Fibroblast of lung (primary cell): Measurements from ENCODE around the gene CDH4. TPM values are rescaled to one million over a fixed set of nuclear protein-coding genes. Genes with fewer than 3 reads are reported as not detected.

ENCODE experiments used
- DNase-seq, 2 donors: peaks; one replicate each; pipeline versions ENCODE4 v3.0.0 to v3.0.0-alpha.2; 2010; ENCODE audit warnings: low read depth in 2 of 2
- H2AFZ ChIP-seq: 2 replicates; pipeline ENCODE4 v1.5.1; 2012; ENCODE audit warnings: low read length, control low read depth, inconsistent platforms
- H3K27ac ChIP-seq: 2 replicates; pipeline ENCODE4 v1.5.1; 2011; ENCODE audit warnings: low read length, control low read depth; ENCODE audit not compliant: insufficient read depth
- H3K27me3 ChIP-seq: 2 replicates; pipeline ENCODE4 v1.5.1; 2011; ENCODE audit warnings: mild to moderate bottlenecking, low read length; ENCODE audit not compliant: control insufficient read depth, insufficient read depth
- H3K36me3 ChIP-seq: 2 replicates; pipeline ENCODE4 v1.5.1; 2011; ENCODE audit warnings: low read length; ENCODE audit not compliant: control insufficient read depth, insufficient read depth
- H3K4me1 ChIP-seq: 2 replicates; pipeline ENCODE4 v1.5.1; 2011; ENCODE audit warnings: low read length; ENCODE audit not compliant: control insufficient read depth, insufficient read depth; ENCODE audit errors: extremely low read depth
- H3K4me2 ChIP-seq: 2 replicates; pipeline ENCODE4 v1.5.1; 2011; ENCODE audit warnings: low read length, control low read depth; ENCODE audit not compliant: insufficient read depth; ENCODE audit errors: extremely low read depth
- H3K4me3 ChIP-seq, 4 experiments: fragments of 200-600 bp in 1 of 4; sonication (generic) in 1 of 4; replicated peaks in 1 of 4; 2 replicates each; pipeline ENCODE4 v1.5.1; 2011 to 2016; ENCODE audit warnings: low read length in 4 of 4, low read depth in 3 of 4, mild to moderate bottlenecking in 3 of 4, control low read depth in 2 of 4, inconsistent platforms in 1 of 4, mixed read lengths in 1 of 4; ENCODE audit not compliant: insufficient read depth in 1 of 4; ENCODE audit errors: control extremely low read depth in 1 of 4
- H3K79me2 ChIP-seq: 2 replicates; pipeline ENCODE4 v1.5.1; 2012; ENCODE audit warnings: mild to moderate bottlenecking, low read length, inconsistent platforms; ENCODE audit not compliant: control insufficient read depth, insufficient read depth
- H3K9ac ChIP-seq: 2 replicates; pipeline ENCODE4 v1.5.1; 2011; ENCODE audit warnings: mild to moderate bottlenecking, low read length, control low read depth; ENCODE audit not compliant: insufficient read depth
- H3K9me3 ChIP-seq: 2 replicates; pipeline ENCODE4 v1.5.1; 2012; ENCODE audit warnings: low read depth, low read length; ENCODE audit not compliant: control insufficient read depth, insufficient read depth
- H4K20me1 ChIP-seq: 2 replicates; pipeline ENCODE4 v1.5.1; 2011; ENCODE audit warnings: low read length; ENCODE audit not compliant: control insufficient read depth, insufficient read depth; ENCODE audit errors: extremely low read depth
- CTCF ChIP-seq, 2 donors: IDR thresholded peaks in 1 of 2; conservative IDR thresholded peaks in 1 of 2; 1 replicate in 1 of 2; 2 replicates in 1 of 2; pipeline ENCODE4 v1.5.1; 2011 to 2012; ENCODE audit warnings: low read length in 2 of 2, control low read depth in 1 of 2, inconsistent platforms in 1 of 2, low read depth in 1 of 2, mild to moderate bottlenecking in 1 of 2
- EZH2 ChIP-seq: IDR thresholded peaks from 2 replicates; pipeline ENCODE4 v1.5.1; 2012; ENCODE audit warnings: low read length, control low read depth, mild to moderate bottlenecking; ENCODE audit errors: missing control alignments
- polyA plus RNA-seq, 2 donors: library from polyadenylated mRNA; depleted of rRNA in 1 of 2; stranded (reverse) in 1 of 2; unstranded in 1 of 2; fragments of >200 nt; gene quantifications; 2 replicates each; pipeline ENCODE4 v1.2.1, GENCODE V29; 2011 to 2012; ENCODE audit warnings: missing spikeins in 1 of 2
- total RNA-seq: library from RNA; depleted of rRNA; stranded (reverse); fragments of >200 nt; gene quantifications from 2 replicates; pipeline ENCODE4 v1.2.1, GENCODE V29; 2014

The CDH4 gene
- total and polyA plus RNA-seq, 2 donors (not counting 1 experiment from before 2014, with no cell fraction given) = 4.8 to 6.8 TPM

- no peak overlapping the region for H3K9ac ChIP-seq
- H3K9me3 ChIP-seq = no peaks in the 10 kb centered on the region
- H3K27me3 ChIP-seq = no peaks in the 10 kb centered on the region
- H3K79me2 ChIP-seq = no peaks in the 10 kb centered on the region
- no peak overlapping the region for H2AFZ ChIP-seq
- no peak for DNase-seq
- no peak overlapping the region for H3K4me3 ChIP-seq
- H3K36me3 ChIP-seq = no peaks in the 10 kb centered on the region
- no peak for TF ChIP-seq CTCF (conservative IDR thresholded peaks at IDR 0.05 in 1 of 2, IDR thresholded peaks at IDR 0.05 in 1 of 2; ENCODE audit: low read depth in 1 of 2, low read length in 2 of 2)
- TF ChIP-seq EZH2 = no peak
- no peak overlapping the region for H3K4me2 ChIP-seq
- no peaks in the 10 kb centered on the region for H4K20me1 ChIP-seq
- H3K27ac ChIP-seq = no peak overlapping the region
- no peaks in the 10 kb centered on the region for H3K4me1 ChIP-seq
Observed at GRCh38 chr20:61341605-61342004, 89.5 kb downstream of the CDH4 start.

GRCh38 chr20:61343934-61344333, 91.9 kb downstream of the CDH4 start:
- Histone ChIP-seq H3K4me2 (no peak overlapping the region), H3K9me3 (no peaks in the 10 kb centered on the region), H3K27ac (no peak overlapping the region), H3K9ac (no peak overlapping the region), H3K4me3 (no peak overlapping the region), H4K20me1 (no peaks in the 10 kb centered on the region), H3K79me2 (no peaks in the 10 kb centered on the region), H3K36me3 (no peaks in the 10 kb centered on the region), H3K27me3 (no peaks in the 10 kb centered on the region), H2AFZ (no peak overlapping the region), H3K4me1 (no peaks in the 10 kb centered on the region)
- DNase-seq = no peak
- TF ChIP-seq CTCF (conservative IDR thresholded peaks at IDR 0.05 in 1 of 2, IDR thresholded peaks at IDR 0.05 in 1 of 2; ENCODE audit: low read depth in 1 of 2, low read length in 2 of 2) (no peak), EZH2 (no peak)

- Histone ChIP-seq H3K27me3 (no peaks in the 10 kb centered on the region), H2AFZ (no peak overlapping the region), H3K9ac (no peak overlapping the region)
Observed at GRCh38 chr20:61345656-61346055, 93.6 kb downstream of the CDH4 start.

More at GRCh38 chr20:61345656-61346055, 93.6 kb downstream of the CDH4 start:
- H3K4me2 ChIP-seq = no peak overlapping the region
- H3K27ac ChIP-seq = no peak overlapping the region
- TF ChIP-seq EZH2 (no peak), CTCF (conservative IDR thresholded peaks at IDR 0.05 in 1 of 2, IDR thresholded peaks at IDR 0.05 in 1 of 2; ENCODE audit: low read depth in 1 of 2, low read length in 2 of 2) (no peak)
- DNase-seq = no peak
- H3K9me3 ChIP-seq = no peaks in the 10 kb centered on the region
- no peak overlapping the region for H3K4me3 ChIP-seq
- no peaks in the 10 kb centered on the region for H3K79me2 ChIP-seq
- no peaks in the 10 kb centered on the region for H3K4me1 ChIP-seq
- no peaks in the 10 kb centered on the region for H3K36me3 ChIP-seq
- no peaks in the 10 kb centered on the region for H4K20me1 ChIP-seq
